GF-D8 (cell line): ENCODE results near the gene CFAP46.

ENCODE experiments used
- DNase-seq: peaks from one replicate; lab custom pipeline; 2025; lab: John Stamatoyannopoulos, UW

The CFAP46 gene

GRCh38 chr10:132861884-132862461 lies 80.4 kb downstream of the CFAP46 start:
- DNase-seq, result no peak

GRCh38 chr10:132861116-132861691 lies 81.2 kb downstream of the CFAP46 start:
- no peak for DNase-seq

DNA sequence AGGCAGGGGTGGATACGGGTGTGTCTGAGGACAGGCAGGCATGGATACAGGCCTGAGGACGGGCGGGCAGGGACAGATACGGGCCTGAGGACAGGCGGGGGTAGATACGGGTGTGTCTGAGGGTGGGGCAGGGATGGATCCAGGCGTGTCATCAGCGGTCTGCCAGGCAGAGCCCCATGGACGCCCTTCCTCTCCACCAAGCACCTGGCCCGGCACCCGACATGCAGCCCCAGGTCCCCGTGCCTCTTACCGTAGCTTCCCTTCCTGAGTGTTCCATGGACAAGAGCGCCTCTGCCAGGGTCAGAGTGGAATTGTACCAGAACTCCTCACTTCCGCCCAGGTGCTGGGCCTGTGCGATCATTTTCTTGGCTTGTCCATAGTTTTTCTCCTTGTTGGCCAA lies 81.8 kb downstream of the CFAP46 start:
- DNase-seq, result no peak

DNA sequence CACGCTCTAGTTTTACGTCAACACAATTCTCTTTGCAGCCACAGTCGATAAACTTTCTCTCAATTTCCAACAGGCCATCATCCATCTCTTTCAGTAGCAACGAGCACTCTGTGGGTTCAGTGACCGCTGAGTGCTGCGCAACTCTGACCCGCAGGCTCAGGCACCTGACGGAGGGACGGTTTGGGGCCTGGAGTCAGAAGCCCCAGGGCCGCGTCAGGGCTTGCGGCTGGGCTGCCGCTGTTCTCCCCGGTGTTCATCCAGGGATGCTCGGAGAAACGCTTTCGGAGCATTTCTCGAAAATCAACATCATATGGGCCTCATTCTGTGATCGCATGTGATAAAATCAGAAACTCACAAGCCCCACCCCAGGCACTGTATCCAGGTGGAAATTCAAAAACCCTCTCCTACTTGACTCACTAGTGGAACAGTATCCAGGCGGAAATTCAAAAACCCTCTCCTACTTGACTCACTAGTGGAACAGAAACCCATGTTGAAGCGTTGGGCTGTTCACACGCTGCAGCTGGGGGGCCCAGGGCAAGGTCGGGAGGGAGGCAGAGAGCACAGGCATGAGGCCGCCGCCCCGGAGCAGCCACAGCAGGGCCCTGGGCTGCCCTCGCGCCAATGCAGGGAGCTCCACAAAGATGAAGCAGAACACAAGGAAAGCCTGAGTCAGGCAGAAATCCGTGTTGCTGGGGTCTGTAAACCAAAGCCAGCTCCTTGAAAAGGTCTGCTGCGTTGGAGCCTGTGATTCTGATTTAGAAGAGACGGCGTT lies 83.1 kb downstream of the CFAP46 start:
- no peak for DNase-seq

DNA sequence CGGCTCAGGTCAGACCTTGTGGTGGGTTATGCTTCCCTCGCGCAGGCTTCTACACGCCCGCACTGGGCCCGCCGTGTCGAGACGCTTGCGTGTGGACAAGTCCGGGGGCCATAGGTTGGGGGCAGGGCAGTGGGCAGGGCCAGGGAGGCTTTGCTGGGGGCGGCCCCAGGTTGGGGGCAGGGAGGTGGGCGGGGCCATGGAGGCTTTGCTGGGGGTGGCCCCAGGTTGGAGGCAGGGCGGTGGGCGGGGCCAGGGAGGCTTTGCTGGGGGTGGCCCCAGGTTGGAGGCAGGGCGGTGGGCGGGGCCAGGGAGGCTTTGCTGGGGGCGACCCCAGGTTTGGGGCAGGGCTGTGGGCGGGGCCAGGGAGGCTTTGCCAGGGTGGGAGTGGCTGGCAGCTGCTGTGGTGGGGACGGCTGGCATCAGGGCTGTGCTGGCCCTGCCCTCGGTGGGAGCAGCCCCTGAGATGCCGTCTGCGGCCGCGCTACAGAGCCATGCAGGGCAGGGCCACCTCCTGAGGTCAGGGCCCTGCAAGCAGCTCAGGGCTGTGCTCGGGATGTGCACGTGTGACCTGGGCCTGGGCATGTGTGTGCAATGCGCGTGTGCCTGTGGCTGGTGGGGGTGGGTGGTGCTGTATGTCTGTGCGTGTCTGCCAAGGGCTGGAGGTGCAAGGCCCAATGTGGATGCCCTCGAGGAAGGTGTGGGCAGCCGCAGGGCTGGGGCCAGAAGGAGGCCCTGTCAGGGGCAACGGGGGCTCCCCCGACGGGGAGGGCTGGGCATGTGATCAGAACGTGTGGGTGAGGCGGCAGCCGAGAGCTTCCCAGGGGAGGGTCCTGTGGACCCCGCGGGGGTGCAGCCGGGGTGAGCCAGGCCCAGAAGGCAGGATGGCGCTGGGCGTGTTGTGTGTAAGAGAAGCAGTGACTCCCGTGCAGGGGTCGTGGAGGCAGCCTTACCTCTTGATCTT lies 84.0 kb downstream of the CFAP46 start:
- no peak for DNase-seq

GRCh38 chr10:132856869-132857524 lies 85.4 kb downstream of the CFAP46 start:
- DNase-seq, result no peak

GRCh38 chr10:132855889-132856288 lies 86.5 kb downstream of the CFAP46 start:
- no peak for DNase-seq

DNA sequence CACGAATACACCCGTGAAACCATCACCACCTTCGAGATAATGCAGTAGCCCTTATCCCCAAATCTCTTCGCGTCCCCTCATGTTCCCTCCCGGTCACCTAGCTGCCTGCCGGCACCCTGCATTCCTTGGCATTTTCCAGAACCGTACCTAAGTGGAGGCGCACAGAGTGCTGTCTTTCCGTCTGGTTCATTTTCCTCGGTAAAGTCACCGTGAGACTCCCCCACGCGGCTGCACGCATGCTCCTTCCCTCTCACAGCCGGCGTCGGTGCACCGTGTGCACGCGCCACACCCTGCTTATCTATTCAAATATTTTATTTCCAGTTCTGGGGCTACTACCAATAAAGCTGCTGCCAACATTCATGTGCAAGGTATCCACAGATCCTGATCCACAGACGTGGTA lies 90.9 kb downstream of the CFAP46 start:
- DNase-seq, result no peak

DNA sequence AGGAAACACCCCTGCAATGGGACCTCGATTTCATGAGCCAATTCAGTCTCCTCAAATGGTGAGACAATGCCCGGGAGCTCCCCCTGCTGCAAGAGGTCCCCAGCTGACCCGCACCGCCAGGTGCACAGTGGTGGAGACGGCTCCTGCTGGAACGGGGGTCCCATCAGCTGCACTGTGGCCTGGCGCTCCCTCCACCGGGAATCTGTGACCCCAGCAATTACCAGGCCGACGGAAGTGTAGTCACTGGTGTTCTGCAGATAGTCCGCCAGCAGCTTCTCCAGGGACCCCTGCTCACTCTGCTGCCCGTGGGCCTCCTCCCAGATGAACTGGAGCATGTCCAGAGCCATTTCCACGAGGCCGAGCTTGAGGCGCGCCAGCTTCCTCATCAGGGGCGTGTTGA lies 91.5 kb downstream of the CFAP46 start:
- no peak for DNase-seq

- no peak for DNase-seq
Observed at GRCh38 chr10:132850246-132850645, 92.1 kb downstream of the CFAP46 start.

DNA sequence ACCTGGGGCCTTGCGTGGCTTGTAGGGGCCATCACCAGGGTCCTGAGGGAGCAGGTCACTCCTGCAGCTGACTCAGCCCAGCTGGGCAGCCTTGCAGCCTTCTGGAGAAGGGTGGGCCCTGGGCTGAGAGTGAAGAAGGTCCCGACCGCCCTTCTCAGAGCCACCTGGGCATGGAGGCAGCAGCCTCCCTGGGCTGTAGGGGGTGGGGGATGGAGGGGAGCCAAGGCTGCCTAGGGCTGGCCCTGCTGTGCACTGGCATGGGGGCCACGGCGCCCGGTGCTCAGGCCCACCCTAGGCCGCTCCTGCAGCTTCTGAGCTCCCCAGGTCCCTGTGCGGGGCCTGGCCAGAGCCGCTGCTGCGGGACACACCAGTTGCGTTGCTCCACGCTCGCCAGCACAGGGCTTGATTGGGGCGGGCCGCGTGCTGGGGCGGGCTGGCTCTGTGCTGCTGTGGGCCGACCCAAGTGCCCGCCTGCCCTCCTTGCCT lies 92.8 kb downstream of the CFAP46 start:
- DNase-seq, result no peak

DNA sequence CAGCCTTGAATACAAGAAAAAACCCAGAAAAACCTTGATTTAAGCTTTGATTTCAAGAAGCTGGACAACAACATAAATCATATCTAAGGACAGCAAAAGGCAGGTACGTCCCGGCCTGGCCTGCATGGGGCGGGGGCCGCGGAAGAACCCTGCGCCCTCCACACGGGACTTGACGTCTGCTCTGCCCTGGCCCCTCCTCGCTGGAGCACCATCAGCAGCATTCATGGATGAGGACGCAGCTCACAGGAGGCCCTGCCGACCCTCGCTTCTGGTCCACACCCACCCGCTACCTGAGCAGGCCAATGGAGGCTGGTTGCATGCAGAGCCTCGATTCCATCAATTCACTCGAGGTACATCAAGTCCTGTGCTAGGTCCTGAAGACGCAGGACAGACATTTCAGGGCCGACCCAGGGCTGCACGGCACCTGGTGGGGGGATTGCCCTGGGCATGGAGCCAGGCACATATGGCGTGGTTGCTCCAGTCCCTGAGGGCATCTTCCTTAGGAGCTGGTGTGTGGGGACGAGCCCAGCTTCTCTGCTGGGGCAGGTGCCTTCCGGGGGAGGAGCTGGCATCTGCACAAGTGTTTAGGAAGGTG lies 93.3 kb downstream of the CFAP46 start:
- no peak for DNase-seq

GRCh38 chr10:132848291-132848701 lies 94.1 kb downstream of the CFAP46 start:
- DNase-seq, result no peak

GRCh38 chr10:132847856-132848255 lies 94.5 kb downstream of the CFAP46 start:
- DNase-seq, result no peak

- no peak for DNase-seq
Observed at GRCh38 chr10:132847416-132847777, 95.0 kb downstream of the CFAP46 start.

DNA sequence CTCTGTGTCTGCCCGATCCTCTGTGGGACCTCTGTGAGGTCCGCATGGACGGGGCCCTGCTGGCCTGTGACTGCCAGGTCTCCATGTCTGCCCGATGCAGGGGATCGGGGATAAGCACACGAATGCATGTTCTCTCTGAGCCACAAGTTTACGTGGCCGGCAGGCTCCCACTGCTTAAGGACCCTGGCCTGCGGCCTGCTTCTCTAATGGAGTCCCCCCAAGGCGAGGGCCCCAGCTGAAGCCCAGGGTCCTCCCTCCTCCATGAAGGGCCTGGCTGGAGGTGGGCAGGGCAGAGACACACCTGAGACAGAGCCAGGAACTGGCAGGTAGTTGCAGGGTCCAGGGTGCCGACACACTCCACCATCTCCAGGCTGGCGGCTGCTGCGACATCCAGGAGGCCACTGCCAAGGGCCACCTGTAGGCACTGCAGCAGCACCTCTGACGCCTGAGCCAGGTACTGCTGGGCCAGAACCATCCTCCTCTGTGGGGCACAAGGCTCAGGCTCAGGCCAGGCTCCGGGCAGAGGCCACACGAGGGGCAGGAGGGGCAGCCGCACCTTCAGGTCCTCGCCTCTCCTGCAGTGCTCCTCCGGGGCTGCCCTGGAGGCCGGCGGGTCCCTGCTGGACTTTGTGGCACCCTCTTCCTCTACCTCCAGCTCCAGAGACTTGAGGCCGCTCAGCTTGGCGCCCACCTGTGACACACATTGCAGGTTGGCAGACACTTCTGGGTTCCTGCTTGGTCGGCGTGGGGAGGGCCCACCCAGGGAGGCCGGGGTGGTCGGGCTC lies 95.5 kb downstream of the CFAP46 start:
- no peak for DNase-seq

GRCh38 chr10:132845780-132846595 lies 96.4 kb downstream of the CFAP46 start:
- DNase-seq, result no peak

DNA sequence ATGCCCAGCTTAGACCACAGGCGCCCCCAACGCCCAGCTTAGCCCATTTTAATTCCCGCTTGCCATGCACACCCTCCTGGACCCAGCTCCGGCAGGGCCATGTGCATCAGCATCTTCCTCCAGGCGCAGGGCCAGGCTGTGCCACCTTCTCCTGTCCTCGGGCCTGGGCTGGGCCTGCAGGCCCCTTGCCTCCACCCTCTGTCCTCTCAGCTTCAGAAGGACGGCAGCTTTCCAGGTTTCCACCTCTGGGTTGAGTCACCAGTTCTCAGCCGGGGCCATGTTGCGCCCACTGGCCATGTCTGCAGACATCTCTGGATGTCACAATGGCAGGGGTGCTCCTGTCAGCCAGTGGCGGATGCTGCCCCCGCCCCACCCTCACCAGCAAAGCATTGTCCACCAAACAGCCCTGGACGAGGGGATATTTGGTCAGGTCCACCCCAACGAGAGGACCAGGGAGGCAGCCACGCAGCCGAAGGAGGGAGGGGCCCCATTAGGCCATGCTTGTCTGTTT lies 97.3 kb downstream of the CFAP46 start:
- no peak for DNase-seq

DNA sequence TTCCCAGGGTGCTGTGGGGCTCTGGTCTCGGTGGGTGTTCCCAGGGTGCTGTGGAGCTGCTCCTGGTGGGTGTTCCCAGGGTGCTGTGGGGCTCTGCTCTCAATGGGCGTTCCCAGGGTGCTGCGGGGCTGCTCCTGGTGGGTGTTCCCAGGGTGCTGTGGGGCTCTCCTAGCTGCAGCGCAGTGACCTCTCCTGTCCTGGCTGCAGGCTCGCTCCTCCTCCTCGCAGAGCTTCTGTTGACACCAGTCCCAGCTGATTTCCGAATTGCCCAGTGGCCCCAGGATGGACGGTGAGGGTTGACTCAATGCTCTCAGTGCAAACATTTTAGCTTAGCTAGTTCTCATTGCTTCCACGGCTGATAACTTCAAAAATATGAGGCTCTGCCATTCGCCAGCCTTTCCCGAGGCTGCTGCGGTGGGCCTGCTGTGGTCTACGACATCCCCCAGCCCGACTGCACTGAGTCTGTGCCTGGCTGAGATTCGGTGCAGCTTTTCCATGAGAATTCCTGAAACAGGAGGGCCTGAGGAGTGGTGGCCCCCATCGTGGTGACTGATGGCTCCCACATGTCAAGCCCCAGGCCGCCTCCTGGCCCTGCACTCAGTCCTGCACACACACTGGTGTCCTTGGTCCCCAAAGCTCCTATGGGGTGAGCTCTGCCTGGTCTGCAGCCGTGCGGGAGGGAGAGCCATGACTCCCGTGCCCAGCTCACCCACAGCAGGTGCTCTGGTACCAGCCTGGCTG lies 98.1 kb downstream of the CFAP46 start:
- DNase-seq, result no peak
